NCI-H82 treated with DMSO at 0.1 percent for 48 hours (cell line): Measurements from ENCODE around the gene SPSB1.

Experiments
- DNase-seq: peaks from one replicate; lab custom pipeline; 2025; ENCODE audit not compliant: unreplicated experiment; lab: John Stamatoyannopoulos, UW

SPSB1 gene

DNA sequence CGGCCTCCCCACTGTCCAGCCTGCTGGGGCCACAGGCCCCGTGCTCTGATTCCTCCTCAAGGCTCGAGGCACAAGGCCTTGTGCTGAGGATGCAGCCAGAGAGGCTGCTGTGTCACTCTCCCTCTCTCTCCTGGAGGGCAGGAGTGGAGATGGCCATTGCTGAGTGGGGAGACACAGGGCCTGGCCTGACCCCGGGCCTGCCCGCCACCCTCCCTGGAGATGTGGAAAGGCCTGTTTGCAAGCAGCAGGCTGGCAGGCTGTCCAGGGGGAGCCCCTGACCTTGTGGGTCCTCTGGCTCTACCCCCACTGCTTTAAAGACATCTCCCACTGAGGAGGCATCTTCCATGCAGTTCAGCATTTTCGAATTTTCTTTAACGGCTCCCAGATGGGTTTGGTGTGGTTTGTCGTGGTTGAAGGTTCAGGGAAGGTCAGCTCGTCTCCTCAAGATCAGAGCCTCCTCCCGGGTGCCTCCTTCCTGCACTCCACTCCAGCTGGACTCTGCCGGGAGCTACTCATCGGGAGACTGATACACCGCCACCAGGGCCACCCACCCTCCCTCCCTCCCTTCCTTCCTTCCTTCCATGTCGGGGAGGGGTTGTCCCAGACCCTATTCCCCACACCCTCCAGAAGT is 69.1 kb downstream of the SPSB1 start:
- DNase-seq, result no peak

DNA sequence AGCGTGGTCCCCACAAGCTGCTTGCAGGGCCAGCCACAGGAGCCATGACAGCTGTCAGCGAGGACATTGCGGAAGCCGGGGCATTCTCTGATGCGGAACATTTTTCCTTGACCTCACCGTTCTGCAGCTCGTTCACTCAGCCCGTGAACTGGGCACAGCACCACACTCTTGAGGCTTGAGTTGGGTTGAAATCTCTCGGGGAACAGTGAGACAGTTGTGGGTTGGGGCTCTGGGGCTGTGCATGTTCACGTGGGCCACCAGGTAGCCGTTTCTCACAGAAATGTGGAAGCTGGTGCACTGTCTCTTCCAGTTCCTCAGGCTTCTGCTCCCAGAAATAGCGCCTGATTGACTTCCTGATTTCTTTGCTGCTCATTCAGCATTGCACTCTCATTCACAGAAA is 69.8 kb downstream of the SPSB1 start:
- DNase-seq, result no peak

DNA sequence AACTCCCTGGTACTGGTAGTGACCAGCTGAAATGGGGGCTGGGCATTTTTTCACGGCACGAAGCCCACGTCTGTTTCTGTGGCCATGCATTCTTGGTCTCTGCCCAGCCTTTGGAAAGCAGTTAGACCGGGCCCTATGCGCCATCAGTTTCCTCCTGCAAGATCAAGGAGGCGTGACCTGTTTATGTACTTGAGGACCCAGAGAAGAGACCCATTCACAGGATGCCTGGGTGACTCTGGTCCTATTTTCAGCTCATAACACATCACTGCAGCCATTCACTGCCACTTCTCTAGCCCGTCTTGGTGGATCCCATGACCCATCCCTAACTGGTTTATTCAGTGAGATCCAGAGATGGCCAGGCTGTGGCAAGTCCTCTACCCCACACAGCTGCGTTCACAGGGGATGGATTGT is 70.4 kb downstream of the SPSB1 start:
- no peak for DNase-seq

DNA sequence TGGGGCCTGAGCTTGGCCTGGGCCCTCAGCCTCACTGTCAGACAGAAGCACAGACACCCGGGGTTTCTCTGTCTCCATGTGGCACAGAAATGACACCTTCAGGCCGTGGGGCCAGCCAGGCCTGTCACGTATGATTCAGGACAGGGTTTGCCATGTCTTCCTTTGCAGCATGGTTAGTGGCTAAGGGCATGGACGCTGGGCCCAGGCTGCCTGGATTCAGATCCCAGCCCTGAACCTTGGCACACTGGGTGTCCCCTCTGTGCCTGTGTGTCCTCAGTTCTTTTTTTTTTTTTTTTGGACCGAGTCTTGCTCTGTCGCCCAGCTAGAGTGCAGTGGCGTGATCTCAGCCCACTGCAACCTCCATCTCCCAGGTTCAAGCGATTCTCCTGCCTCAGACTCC is 73.6 kb downstream of the SPSB1 start:
- no peak for DNase-seq

DNA sequence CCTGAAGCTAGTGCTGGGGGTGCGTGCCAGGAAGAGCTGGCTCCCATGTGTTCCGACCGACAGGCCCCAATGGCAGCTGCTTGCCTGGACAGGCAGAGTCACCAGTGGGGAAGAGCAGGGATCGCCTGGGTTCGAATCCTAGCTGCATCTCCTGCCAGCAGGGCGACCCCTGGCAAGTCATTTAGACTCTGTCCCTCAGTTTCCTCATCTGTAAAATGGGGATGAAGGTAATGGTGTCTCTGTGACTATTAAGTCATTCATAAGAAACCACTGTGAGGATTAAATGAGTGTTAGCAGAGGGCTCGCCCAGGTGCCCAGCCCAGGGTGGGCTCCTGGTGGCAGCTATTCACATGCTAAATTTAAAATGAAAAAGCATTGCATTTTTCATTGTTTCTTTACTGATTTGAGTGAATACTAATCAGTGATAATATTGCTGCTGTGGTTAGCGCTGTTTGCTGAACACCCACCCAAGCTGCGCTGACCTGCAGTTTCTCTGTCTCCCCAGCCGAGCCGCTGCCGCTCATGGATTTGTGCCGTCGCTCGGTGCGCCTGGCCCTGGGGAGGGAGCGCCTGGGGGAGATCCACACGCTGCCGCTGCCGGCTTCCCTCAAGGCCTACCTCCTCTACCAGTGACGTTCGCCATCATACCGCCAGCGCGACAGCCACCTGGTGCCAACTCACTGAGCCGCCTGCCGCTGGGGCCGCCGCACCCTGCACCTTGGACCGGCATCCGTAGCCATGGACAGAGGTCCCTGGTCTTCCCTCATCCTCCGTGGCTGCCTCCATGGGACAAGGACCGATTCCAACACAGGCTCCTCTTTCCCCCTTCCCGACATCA is 74.5 kb downstream of the SPSB1 start:
- DNase-seq, result no peak

DNA sequence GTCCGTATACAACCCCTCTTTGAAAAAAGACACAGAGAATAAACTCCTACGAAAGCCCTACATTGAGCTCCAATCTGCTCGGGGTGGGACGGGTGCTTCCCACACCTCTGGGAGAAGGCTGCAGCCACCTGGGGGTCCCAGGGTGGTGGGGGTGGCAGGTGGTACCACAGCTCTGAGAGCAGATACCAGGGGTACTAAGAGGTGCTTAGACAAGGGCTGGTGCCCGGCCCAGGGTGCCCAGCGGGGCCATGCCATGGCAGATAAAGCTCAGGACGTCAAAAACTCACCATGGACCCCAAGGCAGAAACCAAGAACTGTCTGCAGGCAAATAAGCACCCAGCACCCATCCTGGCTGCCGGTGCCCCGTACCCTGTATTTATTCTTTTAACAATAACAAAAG is 75.1 kb downstream of the SPSB1 start:
- DNase-seq, result no peak

DNA sequence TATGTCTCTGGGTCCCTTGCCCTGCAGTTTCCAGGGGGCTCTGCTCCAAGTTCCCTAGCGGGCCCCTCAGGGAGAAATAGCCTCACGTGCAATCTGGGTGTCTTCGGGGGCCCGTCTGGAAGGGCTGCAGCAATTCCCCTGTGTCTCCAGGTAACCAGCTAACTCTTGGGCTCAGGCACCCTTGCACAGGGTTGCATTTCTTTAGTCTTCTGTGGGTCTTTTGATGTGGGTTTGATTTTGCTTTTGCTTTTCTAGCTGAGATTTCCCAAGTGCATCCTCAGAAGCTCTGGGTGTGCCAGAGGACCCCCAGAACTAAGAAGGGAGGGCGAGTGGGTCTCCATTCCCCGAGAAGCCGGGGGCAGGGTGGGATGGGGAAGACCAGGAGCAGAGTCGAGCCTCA is 75.7 kb downstream of the SPSB1 start:
- DNase-seq, result no peak

DNA sequence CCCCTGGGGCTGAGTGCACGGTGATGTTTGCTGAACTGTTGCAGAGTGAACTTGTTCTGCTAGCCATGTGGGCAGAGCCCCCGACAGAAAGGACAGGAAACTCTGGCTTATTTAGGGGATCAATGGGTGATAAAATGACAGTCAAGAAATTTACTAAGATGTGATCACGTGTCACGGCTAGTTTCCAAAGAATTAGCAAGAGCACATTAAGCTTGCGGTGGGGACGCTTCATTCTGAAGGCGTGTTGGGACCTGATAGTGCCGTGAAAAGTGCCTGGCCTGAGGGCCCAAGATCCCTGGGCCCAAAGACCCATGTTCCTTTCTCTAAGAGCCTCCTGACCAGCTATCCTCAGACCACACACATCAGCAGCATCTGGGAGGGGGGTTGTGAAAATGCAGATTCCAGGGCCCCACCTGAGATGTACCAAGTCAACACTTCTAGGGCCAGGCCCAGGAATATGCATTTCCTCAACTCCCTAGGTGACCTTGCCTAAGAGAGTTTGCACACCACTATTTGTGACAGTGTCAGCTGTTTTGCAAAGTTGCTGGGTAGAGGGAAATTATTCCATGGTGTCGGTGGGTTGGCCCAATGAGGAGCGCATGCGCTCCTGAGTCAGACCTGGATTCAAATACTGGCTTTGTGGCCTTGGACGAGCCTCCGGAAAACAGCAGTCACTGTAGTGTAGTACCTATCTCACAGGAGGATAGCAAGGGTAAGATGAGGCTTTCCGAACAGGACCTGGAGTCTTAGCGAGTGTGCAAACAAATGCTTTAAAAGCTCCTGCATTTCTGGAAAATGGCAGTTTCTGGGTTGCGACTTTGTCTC is 77.5 kb downstream of the SPSB1 start:
- no peak for DNase-seq

DNA sequence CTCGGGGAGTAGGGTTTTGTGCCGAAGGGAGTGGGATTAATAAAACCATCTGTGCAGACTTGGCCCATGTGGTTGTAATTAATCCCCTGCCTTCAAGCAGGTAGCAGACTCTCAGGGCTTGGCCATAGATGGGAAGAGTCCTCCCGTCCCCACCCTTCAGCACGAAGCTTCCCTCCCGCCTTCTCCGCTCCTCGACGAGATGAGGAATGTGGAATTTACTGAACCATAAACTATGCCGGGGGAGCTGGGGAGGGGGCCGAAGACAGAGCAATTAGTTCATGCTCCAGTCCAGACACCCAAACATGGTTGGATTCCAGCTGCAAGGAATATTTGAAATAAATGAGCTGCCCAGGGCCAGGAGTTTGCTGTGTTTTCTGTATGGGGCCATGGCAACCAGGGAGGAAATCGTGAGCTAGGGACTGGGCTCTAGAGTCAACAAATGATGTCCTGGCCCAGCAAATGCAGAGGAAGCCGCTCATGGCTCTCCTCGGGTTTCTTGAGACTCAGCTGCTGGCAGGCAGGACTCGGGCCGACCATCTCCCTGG is 78.8 kb downstream of the SPSB1 start:
- DNase-seq, result peak; percentile 90

DNA sequence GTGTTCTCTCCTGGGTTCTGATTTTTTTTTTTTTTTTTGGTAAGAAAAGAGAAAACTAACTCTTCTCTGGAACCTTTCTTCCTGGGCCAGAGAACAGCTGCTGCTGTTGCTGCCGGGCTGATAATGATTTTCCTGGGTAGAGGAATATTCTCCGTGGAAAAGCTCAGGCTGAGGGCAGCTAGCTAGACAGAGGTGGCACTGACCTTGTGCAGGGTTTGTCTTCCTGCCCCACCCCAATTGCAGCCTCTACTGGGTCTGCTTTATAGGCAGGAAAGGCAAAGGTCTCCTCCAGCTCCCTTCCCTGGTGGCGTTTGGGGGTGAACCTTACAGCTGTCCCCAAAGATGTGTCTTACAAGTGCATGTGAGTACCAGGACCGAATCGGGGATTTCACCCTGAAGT is 79.3 kb downstream of the SPSB1 start:
- no peak for DNase-seq

DNA sequence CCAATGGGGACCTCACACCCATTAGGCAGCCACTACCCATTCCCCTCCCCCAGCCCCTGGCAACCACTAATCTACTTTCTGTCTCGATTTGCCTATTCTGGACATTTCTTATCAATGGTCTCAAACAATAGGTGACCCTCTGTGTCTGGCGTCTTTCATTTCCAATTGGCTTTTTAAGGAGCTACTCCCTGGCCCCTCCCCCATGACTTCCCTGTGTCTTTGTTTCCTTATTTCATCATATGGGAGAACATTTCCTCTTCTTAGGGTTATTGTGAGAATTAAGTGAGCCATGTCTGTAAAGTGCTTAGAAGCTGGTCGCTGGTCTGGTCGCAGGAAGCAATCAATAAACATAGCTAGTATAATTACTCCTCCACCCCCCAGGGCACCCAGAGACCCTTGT is 80.9 kb downstream of the SPSB1 start:
- no peak for DNase-seq

DNA sequence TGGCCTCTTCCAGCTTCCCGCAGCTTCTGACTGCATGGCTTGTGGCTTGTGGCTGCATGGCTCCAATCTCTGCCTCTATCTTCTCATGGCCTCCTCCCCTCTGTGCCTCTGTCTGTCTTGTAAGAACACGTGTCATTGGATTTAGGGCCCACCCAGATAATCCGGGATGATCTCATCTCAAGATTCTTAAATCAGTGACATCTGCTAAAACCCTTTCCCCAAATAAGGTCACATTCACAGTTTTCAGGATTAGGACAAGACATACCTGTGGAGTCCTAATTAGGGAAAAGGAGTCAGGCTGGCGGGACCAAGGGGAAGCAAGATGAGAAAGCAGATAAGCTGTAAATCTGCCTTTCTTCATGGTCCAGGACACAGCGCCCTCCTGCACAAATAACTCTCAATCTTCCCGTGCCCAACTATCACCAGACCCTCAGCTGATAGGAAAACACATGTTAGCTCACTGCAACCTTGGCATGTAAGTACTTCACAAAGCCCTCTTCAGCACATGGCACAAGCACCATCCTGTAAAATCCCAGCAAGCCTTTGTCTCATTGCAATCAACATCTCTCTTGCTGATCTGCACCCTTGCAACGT is 82.2 kb downstream of the SPSB1 start:
- DNase-seq, result peak; percentile 99

DNA sequence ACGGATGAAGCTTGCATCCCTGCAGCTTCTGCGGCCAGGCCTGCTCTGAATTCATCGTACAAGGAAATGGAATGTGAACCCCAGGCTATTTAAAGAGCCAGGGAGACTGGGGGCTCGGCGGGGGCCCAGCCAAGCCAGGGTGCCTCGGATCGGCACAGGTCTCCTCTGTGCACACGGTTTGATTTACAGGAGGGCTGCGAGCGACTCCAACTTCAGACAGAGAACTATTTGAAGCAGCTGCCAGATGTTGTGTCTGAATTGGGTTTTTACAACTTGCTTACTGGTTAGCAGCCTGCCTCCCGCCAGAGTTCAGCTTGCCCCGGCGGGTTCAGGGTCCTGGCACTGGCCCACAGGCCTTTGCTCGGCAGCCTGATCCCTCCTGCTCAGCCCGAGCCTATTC is 83.2 kb downstream of the SPSB1 start:
- no peak for DNase-seq

DNA sequence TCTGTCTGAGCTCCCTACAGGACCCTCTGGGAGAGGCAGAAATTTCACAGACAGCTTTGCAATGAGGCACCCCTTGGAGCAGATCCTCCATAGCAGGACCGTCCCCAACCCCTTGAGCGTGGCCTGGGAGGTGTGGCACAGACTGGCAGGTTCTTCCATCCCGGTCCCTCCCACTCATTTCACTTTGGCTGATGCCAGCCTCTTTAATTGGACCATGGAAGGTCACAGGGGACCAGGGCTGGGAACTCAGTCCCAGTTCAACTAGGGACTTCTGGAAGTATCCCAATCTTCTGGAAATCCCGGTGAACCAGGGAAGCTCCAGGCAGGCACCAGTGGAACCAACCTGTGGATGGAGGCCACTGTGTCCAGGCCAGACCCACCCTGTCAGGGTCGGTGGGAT is 83.7 kb downstream of the SPSB1 start:
- DNase-seq, result no peak

DNA sequence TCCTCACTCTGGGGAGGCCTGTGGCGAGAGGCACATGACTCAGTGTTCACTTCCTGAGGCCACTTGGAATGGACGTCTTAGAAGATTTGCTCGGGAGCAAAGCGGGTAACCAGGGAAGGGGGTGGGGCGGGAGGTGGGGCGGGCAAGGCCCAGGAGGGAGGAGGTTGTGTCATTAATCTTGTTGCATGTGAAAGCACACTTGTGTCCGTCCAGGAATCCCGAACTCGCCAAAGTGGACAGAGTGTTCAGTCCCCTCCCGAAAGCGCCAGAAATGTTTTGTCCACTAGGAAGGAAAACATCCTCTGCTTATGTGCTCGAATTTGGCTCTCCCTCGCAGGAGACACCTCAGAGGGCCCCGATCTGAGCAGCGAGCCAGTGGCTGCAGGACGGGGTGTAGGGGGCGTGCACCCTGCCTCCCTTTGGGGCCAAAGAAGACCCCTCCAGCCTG is 84.2 kb downstream of the SPSB1 start:
- no peak for DNase-seq

DNA sequence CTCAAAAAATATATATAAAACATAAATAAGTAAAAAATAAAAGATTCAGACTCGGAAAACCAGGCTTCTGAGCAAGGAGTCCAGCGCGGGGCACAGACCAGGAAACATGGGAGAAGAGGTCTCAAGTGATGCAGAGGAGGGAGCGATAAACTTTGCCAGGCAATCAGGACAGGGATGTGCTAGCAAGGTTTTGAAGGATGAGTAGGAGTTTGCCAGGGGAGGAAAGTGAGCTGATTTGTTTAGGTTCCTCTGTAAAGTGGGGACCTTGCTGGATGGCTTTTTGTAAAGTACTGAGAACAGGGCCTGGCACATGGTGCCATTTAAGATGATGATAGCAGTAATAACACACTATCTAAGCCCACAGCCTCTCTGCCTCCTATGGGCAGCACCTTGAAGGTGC is 86.1 kb downstream of the SPSB1 start:
- no peak for DNase-seq

DNA sequence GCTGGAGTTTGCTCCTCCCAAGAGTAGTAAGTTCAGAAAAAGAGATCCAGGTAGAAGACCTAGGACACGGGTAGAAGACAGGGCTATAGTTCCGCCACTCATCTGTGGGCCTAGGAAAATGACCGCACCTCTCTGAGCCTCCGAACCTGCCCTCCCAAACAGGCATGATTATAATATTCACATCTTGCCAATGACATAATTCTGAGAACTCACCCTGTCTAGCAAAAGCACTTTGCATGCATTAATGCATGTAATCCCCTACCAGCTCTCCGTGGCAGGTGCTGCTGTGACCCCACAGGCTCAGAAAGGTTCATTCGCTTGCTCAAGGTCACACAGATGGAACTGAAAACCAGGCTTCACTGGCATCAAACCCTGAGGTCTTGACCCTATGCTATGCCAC is 88.0 kb downstream of the SPSB1 start:
- DNase-seq, result no peak

DNA sequence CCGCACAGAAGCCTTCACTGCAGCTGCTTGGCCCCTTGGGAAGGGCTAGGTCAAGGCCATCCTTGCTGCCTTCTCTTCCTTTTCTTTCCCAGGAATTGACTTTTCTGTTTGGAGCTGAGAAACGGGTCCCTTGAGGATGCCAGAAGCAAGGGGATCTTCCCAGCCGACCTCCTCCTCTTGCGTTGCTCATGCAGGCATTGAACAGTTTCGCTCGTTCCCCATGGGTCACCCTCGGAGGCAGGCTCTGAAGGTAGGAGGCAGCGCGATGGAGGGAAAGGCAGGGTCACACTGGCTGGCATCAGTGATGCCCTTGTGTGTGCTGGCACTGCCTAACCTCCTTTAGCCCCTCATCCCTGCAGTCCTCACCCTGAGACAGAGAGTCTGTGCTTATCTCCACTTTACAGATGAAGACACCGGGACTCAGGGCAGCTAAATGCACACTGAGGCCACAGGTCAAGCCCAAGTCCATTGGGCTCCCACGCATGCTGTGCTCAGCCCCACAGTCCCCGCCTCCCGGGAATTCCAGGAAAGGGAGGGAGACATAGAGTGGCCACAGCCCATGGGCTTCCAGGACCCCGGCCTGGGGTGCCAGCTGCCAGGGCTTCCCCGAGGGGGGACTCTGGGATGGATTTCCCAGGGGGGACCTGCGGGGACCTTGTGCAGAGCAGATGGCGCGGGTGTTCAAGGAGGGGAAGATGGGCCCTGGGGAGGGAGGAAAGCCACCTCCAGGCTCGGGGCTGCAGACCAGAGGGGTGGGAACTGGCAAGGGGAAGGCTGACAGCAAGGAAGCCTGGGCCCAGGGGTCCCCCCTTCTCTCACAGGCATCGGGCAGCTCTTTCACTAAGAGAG is 90.2 kb downstream of the SPSB1 start:
- DNase-seq, result no peak

DNA sequence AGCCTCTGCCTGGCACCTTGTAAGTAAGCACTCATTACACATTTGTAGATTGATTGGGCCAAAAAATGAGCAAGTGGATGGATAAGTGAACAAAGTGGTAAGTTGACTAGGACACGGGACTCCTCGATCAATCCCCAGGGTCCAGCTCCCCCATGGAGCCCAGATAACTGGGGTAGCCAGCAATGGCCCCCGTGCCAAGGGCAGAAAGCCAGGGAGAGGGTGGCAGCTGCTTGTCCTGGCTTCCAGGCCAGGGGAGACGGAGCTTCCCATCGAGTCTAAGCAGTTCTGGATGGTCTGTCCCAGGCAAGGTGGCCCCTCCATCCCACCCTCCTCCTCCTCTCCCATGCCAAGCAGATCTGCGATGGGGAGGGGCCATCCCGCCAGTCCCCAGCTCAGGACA is 91.4 kb downstream of the SPSB1 start:
- no peak for DNase-seq

DNA sequence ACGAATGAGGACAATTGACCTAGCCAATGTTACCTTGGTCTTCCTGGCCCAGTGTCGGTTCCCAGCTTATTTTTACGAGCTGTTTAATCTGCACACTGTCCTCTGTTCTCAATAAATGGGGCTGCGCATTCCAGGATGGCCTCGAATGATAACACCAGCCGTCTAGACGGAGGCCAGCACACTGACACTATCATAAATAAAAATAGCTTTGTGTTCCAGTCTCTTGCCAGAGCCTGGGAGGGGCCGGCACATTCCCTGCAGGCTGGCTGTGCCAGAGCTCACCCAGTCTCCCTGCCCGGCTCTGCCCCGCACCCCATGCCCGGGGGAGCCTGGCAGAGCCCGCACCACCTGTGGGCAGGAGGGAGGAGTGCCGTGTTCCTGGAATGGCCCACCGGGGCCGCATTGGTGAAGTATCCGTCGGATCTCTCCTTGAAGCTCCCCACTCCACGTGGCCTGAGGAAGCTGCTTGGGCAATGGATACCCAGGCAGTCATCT is 92.1 kb downstream of the SPSB1 start:
- no peak for DNase-seq
